IPS DF 4.7 (cell line): Measurements from ENCODE around the gene HIVEP3.

Experiments
- DNase-seq: peaks from one replicate; pipeline ENCODE4 v3.0.0-alpha.2; 2013; ENCODE audit warnings: low spot score; ENCODE audit errors: extremely low read depth

HIVEP3 gene

DNA sequence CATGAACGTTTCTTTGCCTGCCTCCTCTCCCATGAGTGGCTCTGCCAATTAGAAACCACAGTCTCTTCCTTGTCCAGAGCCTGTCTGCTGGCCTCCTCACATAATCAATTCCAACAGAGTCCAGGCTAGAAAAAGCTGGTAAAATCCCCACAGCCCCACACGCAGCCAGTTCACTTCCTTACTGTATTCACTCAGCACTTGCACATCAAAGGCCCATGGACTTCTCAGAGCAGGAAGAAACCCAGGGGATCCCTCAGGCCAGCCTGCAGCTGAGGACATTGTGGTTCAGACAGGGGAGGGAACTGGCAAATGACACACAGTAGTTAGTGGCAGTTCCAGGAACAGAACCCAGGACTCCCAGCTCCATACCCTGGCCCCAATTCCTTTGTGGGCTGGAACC, 262.7 kb downstream of the HIVEP3 start:
- DNase-seq: no peak

DNA sequence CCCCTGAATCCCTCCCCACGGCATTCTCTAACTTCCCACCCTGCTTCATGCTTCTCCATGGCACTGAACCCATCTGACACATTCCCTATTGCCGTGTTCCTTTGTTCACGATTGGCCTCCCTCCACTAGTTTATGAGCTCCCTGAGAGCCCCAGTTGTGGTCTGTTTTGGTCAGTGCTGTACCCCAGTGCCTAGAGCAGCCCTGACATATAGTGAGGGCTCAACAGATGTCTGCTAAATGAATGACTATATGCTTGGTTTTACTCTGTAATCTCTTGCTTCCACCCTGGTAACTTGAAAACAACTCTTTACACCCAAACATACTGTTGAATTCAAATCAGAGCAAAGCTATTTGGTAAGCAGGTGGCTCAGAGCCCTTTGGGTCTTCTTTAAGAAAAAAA, 263.1 kb downstream of the HIVEP3 start:
- DNase-seq: no peak

DNA sequence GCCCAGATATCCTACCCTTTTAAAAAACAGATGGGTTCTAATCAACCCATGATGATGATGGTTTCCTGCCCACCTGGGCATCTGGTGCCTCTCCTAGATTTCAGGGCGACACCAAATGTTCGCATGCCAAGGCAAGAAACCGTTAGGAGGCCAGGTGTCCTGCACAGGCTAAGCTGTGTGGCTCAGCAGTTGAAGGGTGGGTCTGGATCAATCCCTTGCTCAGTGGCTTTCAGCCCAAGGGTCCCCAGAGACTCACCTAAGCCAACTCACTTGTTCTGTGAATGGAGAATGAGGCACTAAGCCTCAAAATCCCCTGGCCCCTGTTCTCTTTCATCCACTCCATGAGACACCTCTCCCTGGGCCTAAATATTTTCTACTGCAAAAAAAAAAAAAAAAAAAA, 265.1 kb downstream of the HIVEP3 start:
- DNase-seq: no peak

DNA sequence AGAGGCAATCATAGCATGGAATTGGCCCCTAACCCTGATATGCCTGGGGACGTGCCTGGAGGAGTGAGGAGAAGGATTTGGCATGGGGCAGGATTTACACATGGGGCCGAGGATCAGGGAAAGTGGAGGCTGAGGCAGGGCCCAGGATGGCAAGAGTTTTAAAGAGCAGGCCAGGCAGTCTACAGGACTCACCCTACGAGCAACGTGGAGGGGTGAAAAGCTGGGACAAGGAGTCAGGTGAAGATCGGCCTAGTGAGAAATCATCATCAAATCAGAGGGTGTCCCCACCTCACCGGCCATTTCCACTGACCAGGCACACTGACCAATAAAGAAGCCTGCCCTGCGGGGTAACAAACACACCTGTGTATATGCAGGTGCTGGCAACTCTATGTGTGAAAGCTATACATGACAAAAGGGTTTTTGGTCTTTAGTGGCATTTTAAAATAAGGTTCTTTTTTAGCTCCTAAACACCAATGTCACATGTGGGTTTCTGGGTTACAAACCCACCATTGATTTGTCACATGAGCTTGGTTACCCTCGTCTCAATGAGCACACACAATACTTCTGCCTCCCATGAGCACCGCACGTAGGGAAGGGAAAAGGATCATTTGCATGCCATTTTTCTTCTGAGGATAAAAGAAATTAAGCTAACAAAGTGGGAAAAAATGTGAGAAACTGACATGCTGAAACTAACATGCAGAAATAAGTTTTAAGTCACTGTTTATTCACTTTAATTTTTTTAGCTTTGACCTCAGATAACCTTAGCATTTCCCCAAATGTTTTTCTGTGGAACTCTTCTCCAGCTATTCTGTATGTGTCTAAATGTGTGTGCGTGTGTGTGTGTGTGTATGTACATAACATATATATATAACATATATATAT, 266.1 kb downstream of the HIVEP3 start:
- DNase-seq: no peak

DNA sequence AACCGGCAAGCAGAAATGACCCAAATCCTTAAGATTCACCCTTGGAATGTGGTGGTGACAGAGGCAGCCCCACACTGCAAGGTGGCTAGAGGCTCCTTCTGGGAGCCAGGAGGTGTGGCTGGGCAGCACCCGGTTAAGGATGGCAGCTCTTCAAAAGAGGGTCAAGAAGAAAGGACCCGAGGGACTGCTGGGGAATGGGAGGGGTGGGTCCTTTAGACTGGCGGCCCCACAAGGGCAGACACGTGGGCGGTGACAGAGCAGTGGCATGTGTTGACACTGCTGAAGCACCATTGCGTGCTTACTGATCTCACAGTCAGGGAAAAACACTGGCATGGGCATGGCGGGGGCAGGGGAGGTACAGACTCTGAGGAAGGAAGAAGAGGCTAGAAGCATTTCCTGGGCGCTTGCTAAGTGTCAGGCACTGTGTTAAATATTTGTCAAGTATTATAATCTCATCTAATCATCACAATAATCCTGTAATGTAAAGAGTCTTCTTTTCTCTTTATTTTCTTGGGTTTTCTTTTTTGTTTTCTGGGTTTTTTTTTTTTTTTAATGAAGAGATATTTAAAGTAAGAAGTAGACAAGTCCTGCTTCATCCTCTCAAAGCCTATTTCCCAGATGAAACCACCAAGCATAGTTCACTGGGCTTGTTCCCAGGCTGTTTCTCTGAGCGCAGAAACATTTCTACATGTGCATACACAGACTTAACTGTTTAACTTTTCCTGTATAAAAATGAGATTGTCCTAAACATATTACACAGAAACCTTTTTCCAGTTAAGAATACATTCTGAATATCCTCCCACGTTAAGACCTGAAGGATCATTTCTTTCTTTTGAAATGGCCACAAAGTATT, 268.5 kb downstream of the HIVEP3 start:
- no peak for DNase-seq

DNA sequence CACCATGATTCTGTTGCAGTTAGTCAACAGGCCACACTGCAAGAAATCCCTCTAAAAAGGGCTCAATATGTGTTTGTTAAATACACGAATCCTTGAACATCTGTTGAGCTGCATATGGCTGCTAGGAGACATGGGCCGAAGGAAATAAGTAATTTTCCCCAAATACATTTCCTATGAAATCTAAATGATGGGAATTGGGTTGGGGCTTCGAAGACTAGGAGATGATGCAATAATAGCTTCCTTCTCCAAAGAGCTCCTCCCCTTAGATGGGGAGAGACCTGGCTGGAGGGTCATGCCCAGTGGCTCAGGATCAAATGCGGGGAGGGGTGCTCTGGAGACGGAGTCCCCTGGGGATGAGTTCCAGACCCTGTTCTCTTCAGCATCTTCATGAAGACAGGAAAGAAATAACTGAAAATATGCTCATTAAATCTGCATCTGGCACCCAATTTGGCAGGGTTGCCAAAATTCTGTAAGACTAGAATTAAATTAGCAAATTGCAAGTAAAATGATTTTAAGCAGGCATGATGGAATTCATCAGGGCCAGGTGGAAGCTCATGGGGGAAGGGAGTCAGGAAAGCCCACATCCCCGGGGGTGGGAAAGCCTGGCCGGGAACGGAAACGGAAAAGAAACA, 269.2 kb downstream of the HIVEP3 start:
- DNase-seq: no peak

DNA sequence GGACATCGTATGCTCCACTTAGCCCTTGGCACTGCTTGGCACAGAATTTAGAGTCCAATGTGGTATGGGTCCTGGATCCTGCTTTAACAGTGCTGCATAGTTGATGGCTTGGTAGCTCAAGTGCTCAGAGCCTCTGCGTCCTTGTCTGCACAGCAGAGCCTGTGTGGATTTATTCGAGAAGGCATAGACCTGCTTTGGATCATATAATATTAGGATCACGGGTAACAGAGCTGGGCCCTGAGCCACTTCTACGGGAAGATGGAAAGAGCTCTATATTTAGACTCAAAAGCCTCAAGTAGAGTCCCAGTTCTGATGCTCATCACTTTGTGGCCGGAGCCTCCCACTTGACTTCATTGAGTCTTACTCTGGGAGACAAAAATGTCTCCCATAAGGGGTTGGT, 269.9 kb downstream of the HIVEP3 start:
- DNase-seq: no peak

DNA sequence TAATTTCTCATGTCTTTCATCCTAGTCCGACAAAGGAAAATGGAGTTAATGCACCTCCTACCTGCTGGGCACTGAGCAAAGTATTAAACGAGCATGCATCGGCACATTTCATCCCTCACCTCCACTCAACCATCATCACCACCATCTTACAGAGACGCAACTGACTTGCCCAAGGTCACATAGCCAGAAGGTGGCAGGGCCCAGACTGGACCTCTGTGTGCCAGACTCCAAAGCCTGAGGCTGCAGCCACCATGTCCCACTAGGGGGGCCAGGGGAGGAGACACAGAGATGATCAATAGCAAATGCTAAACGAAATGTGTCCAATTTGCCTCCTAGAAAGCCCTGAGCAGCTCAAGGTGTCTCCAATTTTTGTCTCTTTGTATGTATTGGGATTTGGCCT, 270.5 kb downstream of the HIVEP3 start:
- no peak for DNase-seq

DNA sequence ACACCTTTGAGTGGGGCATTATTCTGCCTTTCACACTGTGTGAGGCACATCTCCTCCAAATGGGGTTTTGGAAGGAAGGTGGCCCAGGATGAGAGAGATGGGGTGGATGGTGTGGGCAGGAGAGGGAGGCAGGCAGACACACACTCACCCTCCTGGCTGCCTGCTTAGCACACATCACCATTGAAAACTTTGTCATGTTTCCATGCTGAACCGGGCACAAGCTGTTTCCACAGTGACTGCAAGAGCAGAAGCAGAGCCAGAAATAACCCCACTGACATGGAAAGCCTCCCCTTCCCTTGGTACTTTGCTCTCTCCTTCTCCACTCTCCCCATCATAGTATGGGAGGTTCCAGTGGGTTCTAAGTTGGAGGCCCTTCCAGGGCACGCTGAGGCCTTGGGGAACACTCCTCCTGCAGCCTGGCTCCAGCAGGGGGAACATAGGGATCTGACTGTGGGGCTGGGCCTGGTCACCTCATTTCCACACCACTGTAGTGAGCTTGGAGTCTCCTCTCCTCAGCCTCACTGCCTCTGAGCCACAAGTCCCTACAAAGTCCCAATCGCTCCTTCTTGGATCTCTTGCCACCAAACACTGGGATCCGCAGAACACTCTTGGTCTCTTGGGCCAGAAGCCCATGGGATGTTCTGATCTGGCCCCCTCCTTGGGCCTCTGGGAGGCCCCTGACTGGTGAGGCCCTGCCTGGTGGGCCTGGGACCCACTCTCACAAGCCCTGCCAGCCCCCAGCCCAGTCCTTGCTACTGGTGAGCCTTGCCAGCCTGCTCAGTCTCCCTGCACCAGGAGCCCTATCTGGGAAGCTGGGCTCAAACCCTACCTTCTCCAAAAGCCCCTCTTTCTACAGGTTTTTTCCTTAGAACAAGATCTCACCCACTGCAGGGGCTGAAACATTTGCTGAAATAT, 271.2 kb downstream of the HIVEP3 start:
- DNase-seq: no peak

DNA sequence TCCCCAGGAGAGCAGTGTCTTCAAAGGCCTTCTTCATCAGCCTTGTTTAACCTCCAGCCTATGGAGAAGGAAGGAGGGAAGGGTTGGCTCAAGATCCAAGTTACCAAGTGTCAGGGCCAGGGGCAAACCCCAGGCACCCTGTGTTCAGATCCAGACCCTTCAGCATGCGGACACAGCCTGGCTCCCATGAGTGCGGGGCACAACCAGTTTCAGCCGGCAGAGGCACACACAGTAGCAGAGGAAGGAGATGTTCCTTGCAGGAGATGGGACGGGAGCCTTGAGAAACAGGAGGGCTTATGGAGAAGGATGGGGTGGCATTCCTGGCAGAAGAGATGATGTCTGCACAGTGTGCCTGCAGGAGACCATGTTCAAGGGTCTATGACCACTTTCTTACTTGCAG, 272.5 kb downstream of the HIVEP3 start:
- DNase-seq: no peak

DNA sequence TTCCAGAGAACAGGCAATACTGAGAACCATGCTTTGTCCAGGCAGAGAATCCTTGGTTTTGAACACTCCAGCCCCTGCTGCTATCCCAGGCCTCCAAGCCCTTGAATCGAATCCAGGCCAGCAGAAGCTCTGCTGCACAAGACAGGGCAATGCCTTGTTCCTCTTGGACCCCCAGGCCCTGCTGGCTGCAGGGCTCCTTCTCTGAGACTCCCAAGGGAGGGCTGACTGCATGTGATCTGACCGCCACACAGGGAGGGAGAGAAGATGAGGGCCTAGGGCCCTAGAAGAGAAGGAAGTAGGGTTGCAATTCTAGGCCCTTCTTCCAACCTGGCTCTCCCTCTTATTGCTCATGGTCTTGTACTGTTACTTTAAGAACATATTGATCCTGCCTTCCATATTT, 273.7 kb downstream of the HIVEP3 start:
- no peak for DNase-seq

DNA sequence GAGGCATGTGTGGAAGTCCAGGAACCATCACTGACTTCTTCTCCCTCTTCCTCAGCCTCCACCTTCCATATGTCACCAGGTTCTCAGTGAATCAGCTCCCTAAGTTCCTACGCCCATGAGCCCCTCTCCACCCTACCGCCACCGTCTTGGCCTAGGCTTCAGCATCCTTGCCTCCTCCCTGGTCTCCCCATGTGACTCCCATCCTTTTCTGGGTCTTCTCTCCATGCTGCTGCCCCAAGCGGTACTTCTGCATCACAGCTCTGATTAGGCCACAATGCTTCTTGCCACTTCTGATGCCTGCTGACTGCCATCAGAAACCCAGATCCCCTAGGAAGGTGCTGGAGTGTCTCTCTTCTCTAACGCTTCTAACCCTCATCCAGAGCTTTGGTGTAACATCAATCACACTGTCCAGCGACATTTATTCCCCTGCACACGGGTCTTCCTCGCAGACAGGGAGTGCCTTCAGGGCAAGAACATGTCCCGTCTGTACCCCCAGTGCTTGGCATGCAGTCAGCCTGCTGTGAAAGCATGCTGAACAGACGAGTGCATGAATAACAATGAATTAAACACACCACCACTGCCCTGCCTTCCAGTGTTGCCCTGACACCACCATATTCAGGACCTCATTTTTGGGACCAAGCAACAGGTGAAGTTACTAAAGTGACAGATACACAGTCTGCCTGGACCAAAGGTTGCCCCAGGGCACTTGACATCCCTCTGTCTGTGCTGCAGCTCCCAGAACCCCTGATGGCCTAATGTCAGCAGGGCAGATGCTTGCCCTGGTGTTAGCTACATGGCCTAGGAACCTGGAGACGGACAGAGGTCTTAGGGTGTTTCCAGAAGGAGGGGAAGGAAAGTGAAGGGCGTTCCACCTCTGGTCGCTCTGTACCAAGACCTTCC, 275.6 kb downstream of the HIVEP3 start:
- DNase-seq: no peak

DNA sequence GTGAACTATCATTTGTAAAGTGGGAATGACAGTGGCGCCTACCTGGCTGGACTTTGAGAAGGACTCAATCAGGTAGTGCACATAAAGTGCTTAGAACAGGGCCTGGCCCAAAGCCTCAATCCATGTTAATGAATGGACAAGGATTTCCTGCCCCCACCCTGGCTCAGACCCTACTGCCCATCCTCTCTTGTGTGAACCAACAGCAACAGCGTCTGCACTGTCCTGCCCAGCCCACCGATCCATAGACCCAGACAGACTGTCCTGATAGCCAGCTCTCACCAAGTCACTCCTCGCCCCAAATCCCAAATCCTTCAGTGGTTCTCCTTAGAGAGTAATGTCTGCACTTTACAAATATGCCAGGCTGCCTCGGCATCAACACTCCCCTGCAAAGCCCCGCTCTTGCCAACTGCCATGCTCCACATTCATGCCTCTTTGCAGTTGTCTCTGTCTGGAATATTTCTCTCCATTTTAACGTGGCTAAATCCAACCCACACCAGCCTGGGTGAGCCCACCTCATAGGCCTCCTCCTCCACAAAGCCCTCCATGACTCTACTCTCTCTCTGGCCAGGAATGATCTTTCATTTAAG, 276.7 kb downstream of the HIVEP3 start:
- DNase-seq: no peak

DNA sequence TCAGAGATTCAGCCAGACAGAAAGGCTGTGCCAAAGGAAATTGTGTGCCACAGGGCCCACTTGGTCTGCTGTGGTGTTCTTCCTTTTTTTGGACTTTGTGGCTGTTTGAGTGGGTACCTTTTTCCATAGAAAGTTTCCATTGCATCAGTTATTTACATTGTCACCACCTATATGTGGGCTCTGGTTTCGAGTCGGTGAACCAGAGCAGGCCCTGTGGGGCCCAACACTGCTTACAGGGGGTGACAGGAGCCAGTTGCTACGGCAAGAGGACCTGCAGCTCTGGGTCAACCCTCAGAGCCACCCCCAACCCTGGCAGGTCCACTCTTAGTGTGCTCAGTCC, 277.3 kb downstream of the HIVEP3 start:
- DNase-seq: no peak

DNA sequence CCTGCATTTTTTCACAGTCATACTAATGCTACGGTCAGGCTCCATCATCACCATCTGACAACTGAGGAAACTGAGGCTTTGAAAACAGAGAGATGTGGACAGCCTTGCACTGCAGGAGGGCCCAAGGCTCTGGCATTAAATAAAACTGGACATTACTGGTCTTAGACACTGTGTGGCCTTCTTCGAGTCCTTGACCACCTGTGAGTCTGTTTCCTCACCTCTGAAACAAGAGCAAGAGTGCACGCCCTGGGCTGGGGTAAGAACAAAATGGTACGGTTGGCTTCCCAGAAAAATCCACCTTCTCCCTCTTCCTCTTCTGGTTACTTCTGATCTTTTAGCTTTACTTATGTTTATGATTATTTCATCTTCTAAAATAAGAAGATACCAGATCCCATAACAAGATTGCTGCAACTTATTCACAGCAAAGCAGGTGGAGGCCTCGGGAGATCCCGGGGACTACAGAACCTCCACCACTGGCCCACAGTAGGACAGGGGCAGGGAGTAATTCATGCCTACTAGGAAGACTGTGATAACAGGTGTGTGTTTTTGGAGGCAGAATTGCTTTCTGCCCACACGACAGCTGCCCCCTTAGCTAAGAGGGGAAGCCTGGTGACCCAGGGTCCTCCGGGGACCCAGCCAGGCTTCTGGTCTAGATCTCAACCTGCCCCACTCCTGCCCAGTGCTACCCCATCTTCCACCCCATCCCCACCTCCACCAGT, 277.8 kb downstream of the HIVEP3 start:
- no peak for DNase-seq

DNA sequence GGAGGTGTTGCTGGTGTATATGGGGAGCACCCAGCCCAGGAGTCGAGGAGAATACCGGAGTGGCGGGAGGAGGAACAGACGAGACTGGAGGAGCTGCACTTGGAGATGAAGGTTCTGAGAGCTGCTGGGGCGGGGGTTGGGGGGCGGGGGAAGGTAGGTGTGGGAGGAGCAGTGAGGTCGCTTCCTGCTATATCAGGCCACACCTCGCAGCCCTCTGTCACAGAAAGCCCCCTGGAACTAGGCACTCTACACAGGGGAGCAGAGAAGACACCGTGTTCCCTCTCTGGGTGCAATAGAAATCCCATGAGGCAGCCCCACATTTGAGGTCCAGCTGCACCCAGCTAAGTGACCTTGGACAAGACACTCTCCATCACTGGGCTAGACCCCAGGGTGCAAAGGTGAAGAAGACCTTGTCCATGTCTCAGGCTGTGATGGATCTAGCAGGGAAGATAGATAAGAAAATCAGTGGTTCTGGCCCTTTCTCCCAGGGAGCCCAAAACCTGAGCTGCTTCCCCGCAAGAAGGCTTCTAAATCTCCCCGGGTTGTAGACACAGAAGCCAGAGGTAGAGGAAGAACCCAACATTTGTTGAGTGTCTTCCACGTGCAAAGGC, 278.5 kb downstream of the HIVEP3 start:
- no peak for DNase-seq

DNA sequence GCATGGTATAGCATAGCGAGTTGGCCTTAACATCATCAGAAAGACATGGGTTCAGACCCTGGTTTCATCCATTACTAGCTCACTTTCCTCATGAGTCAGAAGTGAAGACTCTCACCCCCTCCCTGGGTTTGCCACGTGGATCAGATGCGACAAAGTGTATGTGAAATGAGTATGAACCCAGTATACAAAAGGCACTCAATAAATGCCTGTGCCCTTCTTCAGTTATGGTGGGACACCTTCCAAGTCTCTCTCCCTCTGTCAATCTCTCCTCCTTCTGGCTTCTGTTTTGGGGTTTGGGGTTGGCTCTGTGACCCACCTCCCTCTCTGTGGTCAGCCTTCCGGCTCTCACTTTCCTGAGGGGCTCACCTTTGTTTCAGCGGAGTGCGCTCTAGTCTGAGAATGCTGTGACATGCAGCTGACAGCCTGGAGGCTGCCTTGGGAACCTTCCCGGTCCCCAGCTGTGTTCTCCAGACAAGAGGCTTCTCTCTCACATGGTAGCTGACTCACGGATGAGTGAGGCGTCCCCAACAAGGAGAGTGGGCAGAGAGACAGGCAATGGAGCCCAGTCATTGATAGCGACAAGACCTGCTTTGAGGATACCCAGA, 279.3 kb downstream of the HIVEP3 start:
- no peak for DNase-seq
